Measurements from ENCODE around the gene FERMT3. TPM values are rescaled to one million over a fixed set of nuclear protein-coding genes. Genes with fewer than 3 reads are reported as not detected.

Gene FERMT3
- total and polyA plus RNA-seq, 2 donors (not counting 3 experiments of a cell fraction or from before 2014, with no cell fraction given) = 64.4 to 100 TPM

- peaks cover 6 to 8% of the 10 kb centered on the region in 2 experiments for H3K36me3 ChIP-seq (ENCODE audit: control insufficient read depth in 2 of 2, extremely low read depth in 1 of 2, insufficient read depth in 2 of 2, low read length in 2 of 2)
- H2AFZ ChIP-seq (ENCODE audit: low read depth, low read length) = peak within 1 kb of the TSS; percentile 39
- dilution Hi-C loops (cut with MboI; ENCODE audit: extremely low pct_ligation_motif_present, low sequenced_read_pairs) = no loop called here
- H4K20me1 ChIP-seq (replicated peaks; ENCODE audit: control insufficient read depth, extremely low read depth, insufficient read depth, low read length) = no peaks in the 10 kb centered on the region
- peak within 1 kb of the TSS; percentile 48 to 63 (median 51) for H3K4me3 ChIP-seq (replicated peaks in 1 of 3; ENCODE audit: insufficient read depth in 1 of 3, low read depth in 1 of 3, low read length in 3 of 3)
- peak within 1 kb of the TSS; percentile 71 for H3K4me2 ChIP-seq (ENCODE audit: insufficient read depth, low read length)
- H3K9ac ChIP-seq (replicated peaks; ENCODE audit: extremely low read depth, insufficient read depth, low read length) = peak within 1 kb of the TSS; percentile 6
- BruUV-seq (replicated peaks) = no TSS peak
- H3K4me1 ChIP-seq (ENCODE audit: control insufficient read depth, extremely low read depth, insufficient read depth, low read length) = peaks cover 10% of the 10 kb centered on the region
- no peaks in the 10 kb centered on the region for H3K9me1 ChIP-seq (replicated peaks; ENCODE audit: control insufficient read depth, extremely low read depth, insufficient read depth, low read length)
- peak; percentile 47 for TF ChIP-seq POLR2AphosphoS5 (IDR thresholded peaks at IDR 0.05; ENCODE audit: insufficient read depth, low read depth, low read length)
- TF ChIP-seq, protein P1, sequence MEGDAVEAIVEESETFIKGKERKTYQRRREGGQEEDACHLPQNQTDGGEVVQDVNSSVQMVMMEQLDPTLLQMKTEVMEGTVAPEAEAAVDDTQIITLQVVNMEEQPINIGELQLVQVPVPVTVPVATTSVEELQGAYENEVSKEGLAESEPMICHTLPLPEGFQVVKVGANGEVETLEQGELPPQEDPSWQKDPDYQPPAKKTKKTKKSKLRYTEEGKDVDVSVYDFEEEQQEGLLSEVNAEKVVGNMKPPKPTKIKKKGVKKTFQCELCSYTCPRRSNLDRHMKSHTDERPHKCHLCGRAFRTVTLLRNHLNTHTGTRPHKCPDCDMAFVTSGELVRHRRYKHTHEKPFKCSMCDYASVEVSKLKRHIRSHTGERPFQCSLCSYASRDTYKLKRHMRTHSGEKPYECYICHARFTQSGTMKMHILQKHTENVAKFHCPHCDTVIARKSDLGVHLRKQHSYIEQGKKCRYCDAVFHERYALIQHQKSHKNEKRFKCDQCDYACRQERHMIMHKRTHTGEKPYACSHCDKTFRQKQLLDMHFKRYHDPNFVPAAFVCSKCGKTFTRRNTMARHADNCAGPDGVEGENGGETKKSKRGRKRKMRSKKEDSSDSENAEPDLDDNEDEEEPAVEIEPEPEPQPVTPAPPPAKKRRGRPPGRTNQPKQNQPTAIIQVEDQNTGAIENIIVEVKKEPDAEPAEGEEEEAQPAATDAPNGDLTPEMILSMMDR (IDR thresholded peaks at IDR 0.05; ENCODE audit: extremely low read depth in 1 of 2, insufficient read depth in 1 of 2, low read depth in 1 of 2, low read length in 2 of 2) = no peak
- H3K27ac ChIP-seq (ENCODE audit: insufficient read depth, low read depth, low read length) = no peak within 1 kb of the TSS
- intact Hi-C loops (cut with micrococcal nuclease) = loop anchor here (5.0 kb wide), 1 partner anchor 47 kb away; the partner anchor contains the start of gene STIP1
- no peaks in the 10 kb centered on the region for H3K27me3 ChIP-seq (ENCODE audit: control insufficient read depth in 2 of 2, insufficient read depth in 2 of 2, low read length in 2 of 2)
- DNase-seq (ENCODE audit: low read depth, low spot score) (peak; percentile 48), FAIRE-seq (peak; percentile 64)
- CTCF ChIA-PET = interaction anchor here (1.9 to 2.1 kb wide), 2 partner anchors 30 to 67 kb away, joined by 6 to 10 read pairs; no protein-coding TSS in a partner anchor
- H3K9me3 ChIP-seq (replicated peaks; ENCODE audit: control insufficient read depth, insufficient read depth, low read length) = no peaks in the 10 kb centered on the region
- POLR2A ChIA-PET = no interaction called here
- no peaks in the 10 kb centered on the region for H3K79me2 ChIP-seq (ENCODE audit: control insufficient read depth, insufficient read depth, low read length)
Observed at GRCh38 chr11:64233913-64234586, 27.5 kb downstream of the FERMT3 start, which contains the start of gene VEGFB. VEGFB (plus strand) TSS chr11:64234584; CDS start chr11:64234834, 250 bp downstream.

Data from endothelial cell of umbilical vein (primary cell).